Caco-2 (cell line): ENCODE measurements around the gene RUNX2. TPM values are rescaled to one million over a fixed set of nuclear protein-coding genes. Genes with fewer than 3 reads are reported as not detected.

Experiments used
- BruUV-seq: library from RNA; stranded (reverse); fragments of 400-500 nt; replicated peaks from 2 replicates; lab custom pipeline; 2021; lab: Mats Ljungman, UMichigan
- CTCF ChIA-PET: fragments of 300-600 bp; sonication (Branson Sonifier 250); formaldehyde crosslinking; loops from one replicate; lab custom pipeline; 2022; ENCODE audit warnings: antibody characterized with exemption; lab: Charles Lee
- POLR2A ChIA-PET: fragments of 300-600 bp; sonication (Branson Sonifier 250); formaldehyde crosslinking; loops from one replicate; lab custom pipeline; 2022; ENCODE audit warnings: antibody characterized with exemption; lab: Charles Lee
- DNase-seq, 2 experiments: peaks; one replicate each; pipeline versions ENCODE4 v3.0.0 to v3.0.0-alpha.2; 2020 to 2022
- H3K27me3 ChIP-seq: replicated peaks from 2 replicates; pipeline ENCODE4 v1.6.0; 2011; ENCODE audit warnings: low read length; ENCODE audit not compliant: control insufficient read depth, insufficient read depth
- H3K36me3 ChIP-seq: 2 replicates; pipeline ENCODE4 v1.5.1; 2011; ENCODE audit warnings: low read length; ENCODE audit not compliant: control insufficient read depth, insufficient read depth
- H3K4me1 ChIP-seq: fragments of 250-450 bp; sonication (Bioruptor Pico); 2 replicates; pipeline ENCODE4 v1.5.1; 2020; ENCODE audit warnings: mild to moderate bottlenecking
- H3K4me3 ChIP-seq: 2 replicates; pipeline ENCODE4 v1.5.1; 2011; ENCODE audit warnings: low read depth, mild to moderate bottlenecking, control low read depth, low read length
- H3K9me3 ChIP-seq: fragments of 250-450 bp; sonication (Bioruptor Pico); 2 replicates; pipeline ENCODE4 v1.5.1; 2020; ENCODE audit warnings: mild to moderate bottlenecking, moderate library complexity
- H3K27ac Mint-ChIP-seq: one replicate; pipeline ENCODE4 v1.8.0; 2022; ENCODE audit warnings: mixed read lengths; ENCODE audit not compliant: unreplicated experiment
- H3K27me3 Mint-ChIP-seq: one replicate; pipeline ENCODE4 v1.8.0; 2022; ENCODE audit warnings: mixed read lengths; ENCODE audit not compliant: insufficient read depth, unreplicated experiment
- H3K36me3 Mint-ChIP-seq: one replicate; pipeline ENCODE4 v1.8.0; 2022; ENCODE audit warnings: mild to moderate bottlenecking, mixed read lengths; ENCODE audit not compliant: insufficient read depth, unreplicated experiment
- H3K4me1 Mint-ChIP-seq: one replicate; pipeline ENCODE4 v1.8.0; 2022; ENCODE audit warnings: low read depth, mixed read lengths; ENCODE audit not compliant: unreplicated experiment
- H3K4me3 Mint-ChIP-seq: one replicate; pipeline ENCODE4 v1.8.0; 2022; ENCODE audit warnings: mild to moderate bottlenecking, moderate library complexity, mixed read lengths; ENCODE audit not compliant: unreplicated experiment
- H3K9me3 Mint-ChIP-seq: one replicate; pipeline ENCODE4 v1.8.0; 2022; ENCODE audit warnings: mixed read lengths; ENCODE audit not compliant: unreplicated experiment
- intact Hi-C: fragments of 100-400 bp; cut with micrococcal nuclease; formaldehyde crosslinking; loops from one replicate; pipeline ENCODE4 v1.10.0; 2022; ENCODE audit not compliant: unreplicated experiment
- total RNA-seq: library from RNA; stranded (reverse); gene quantifications from 2 replicates; pipeline ENCODE4 v1.2.3, GENCODE V29; 2022
- TF ChIP-seq, protein P1 (sequence below), 2 experiments: fragments of 200-600 bp in 1 of 2; IDR thresholded peaks; 1 replicate in 1 of 2; 2 replicates in 1 of 2; pipeline versions ENCODE4 v1.5.1 to v1.8.0; 2011 to 2022; ENCODE audit warnings: antibody characterized with exemption in 1 of 2, control low read depth in 1 of 2, inconsistent platforms in 1 of 2, low read depth in 1 of 2, low read length in 1 of 2, mild to moderate bottlenecking in 1 of 2, moderate library complexity in 1 of 2; ENCODE audit not compliant: insufficient read depth in 1 of 2, severe bottlenecking in 1 of 2, unreplicated experiment in 1 of 2

The RUNX2 gene
- total RNA-seq, 1 experiment from 2014 or later: not detected

DNA sequence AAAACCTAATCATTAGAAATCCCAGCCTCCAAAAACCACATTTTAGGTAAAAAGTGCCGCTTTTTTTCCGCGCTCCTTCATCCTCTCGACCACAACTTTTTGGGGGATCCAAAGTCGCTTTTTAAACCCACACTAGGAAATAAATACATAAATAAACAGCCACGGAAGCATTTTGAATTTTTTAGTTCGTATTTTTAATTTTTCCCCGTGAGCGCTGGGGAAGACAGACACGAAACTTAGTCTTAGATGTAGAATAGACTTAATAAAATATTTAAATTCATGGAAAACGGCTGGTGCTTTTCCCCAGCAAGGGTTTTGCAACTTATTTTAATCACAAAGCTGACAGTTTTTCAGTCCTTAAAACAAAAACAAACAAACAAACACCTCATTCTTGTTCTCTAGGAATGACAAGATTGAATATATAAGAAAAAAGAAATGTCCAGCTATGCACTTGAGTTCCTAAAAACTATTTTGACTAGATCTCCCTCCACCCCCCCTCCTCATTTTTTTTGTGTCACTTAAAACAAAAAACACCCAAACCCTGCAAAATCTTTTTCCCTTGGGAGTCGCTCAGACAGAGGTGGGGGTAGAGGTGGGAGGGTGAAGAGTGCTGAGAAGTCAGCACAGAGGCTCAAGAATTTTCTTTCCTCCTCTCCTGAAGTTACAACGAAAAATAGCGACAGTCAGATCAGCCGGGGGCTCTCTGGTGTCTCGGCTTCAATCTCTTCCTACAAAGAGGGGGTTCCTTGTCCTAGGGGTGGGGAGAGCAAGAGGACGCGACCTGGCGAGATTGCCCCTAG, 93.0 kb downstream of the RUNX2 start:
- Histone ChIP-seq H3K4me1 (peaks cover 7% of the 10 kb centered on the region; the same call in 1 of the 2 replicates), H3K9me3 (no peaks in the 10 kb centered on the region), H3K36me3 (no peaks in the 10 kb centered on the region), H3K27me3 (peaks cover 13% of the 10 kb centered on the region), H3K4me3 (peak overlapping the region; percentile 38)
- intact Hi-C loops: no loop called here
- TF ChIP-seq, protein P1, sequence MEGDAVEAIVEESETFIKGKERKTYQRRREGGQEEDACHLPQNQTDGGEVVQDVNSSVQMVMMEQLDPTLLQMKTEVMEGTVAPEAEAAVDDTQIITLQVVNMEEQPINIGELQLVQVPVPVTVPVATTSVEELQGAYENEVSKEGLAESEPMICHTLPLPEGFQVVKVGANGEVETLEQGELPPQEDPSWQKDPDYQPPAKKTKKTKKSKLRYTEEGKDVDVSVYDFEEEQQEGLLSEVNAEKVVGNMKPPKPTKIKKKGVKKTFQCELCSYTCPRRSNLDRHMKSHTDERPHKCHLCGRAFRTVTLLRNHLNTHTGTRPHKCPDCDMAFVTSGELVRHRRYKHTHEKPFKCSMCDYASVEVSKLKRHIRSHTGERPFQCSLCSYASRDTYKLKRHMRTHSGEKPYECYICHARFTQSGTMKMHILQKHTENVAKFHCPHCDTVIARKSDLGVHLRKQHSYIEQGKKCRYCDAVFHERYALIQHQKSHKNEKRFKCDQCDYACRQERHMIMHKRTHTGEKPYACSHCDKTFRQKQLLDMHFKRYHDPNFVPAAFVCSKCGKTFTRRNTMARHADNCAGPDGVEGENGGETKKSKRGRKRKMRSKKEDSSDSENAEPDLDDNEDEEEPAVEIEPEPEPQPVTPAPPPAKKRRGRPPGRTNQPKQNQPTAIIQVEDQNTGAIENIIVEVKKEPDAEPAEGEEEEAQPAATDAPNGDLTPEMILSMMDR (IDR thresholded peaks at IDR 0.05; ENCODE audit: insufficient read depth in 1 of 2, low read depth in 1 of 2, low read length in 1 of 2, severe bottlenecking in 1 of 2, unreplicated experiment in 1 of 2): no peak
- H3K27ac Mint-ChIP-seq: no peak overlapping the region
- CTCF ChIA-PET: no interaction called here
- peaks cover 33% of the 10 kb centered on the region for H3K27me3 Mint-ChIP-seq
- DNase-seq: no peak
- H3K9me3 Mint-ChIP-seq: no peaks in the 10 kb centered on the region
- no peaks in the 10 kb centered on the region for H3K4me1 Mint-ChIP-seq
- BruUV-seq: no TSS peak
- no peaks in the 10 kb centered on the region for H3K36me3 Mint-ChIP-seq
- POLR2A ChIA-PET: no interaction called here
- peak overlapping the region; percentile 84 for H3K4me3 Mint-ChIP-seq

DNA sequence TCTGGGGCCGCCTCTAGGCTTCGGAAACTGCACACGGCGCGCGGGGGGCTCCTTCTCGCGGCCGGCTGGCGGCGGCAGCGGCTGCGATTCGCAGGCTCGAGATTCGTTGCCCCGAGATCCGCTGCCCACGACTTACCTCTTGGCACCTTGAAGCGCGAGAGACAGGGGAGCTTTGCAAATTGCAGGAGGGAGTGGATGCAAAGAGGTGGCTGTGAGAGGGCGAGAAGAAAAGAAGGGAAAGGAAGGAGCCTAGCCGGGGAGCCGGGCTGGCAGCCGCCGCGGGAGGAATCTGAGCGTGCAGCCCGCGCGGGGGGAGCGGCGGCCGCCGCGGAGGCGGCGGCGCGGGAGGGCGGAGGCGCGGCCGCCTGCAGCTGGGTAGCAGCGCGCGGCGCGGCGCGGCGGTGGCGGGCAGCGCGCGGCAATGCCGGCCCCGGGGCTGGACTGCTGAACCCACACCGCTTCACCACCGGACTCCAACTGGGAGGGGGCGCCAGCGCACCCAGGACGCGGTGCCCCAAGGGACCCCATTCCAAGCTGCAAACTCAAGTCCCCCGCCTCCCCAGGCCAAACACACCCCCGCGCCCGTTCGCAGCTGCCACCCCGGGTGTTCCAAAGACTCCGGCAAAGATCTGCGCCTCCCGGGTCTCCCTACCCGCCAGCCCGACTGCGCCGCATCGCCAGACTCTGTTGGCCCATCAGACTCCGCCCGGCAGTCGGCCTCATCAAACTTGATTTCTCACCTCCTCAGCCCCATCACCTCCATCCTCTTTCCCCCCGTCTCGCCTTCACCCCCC, 93.8 kb downstream of the RUNX2 start:
- Mint-ChIP-seq H3K27ac (no peak overlapping the region), H3K36me3 (no peaks in the 10 kb centered on the region), H3K9me3 (no peaks in the 10 kb centered on the region), H3K27me3 (peaks cover 33% of the 10 kb centered on the region), H3K4me3 (peak overlapping the region; percentile 84), H3K4me1 (no peaks in the 10 kb centered on the region)
- no TSS peak for BruUV-seq
- peak; percentile 35 to 40 for DNase-seq
- H3K4me1 ChIP-seq: peaks cover 7% of the 10 kb centered on the region; the same call in 1 of the 2 replicates
- ChIA-PET CTCF (no interaction called here), POLR2A (no interaction called here)
- intact Hi-C loops: loop anchor here (2.0 kb wide), 1 partner anchor 293 kb away; no protein-coding TSS in a partner anchor
- TF ChIP-seq, protein P1 (IDR thresholded peaks at IDR 0.05; ENCODE audit: insufficient read depth in 1 of 2, low read depth in 1 of 2, low read length in 1 of 2, severe bottlenecking in 1 of 2, unreplicated experiment in 1 of 2): no peak
- peaks cover 13% of the 10 kb centered on the region for H3K27me3 ChIP-seq
- H3K9me3 ChIP-seq: no peaks in the 10 kb centered on the region
- H3K36me3 ChIP-seq: no peaks in the 10 kb centered on the region
- H3K4me3 ChIP-seq: peak overlapping the region; percentile 46

DNA sequence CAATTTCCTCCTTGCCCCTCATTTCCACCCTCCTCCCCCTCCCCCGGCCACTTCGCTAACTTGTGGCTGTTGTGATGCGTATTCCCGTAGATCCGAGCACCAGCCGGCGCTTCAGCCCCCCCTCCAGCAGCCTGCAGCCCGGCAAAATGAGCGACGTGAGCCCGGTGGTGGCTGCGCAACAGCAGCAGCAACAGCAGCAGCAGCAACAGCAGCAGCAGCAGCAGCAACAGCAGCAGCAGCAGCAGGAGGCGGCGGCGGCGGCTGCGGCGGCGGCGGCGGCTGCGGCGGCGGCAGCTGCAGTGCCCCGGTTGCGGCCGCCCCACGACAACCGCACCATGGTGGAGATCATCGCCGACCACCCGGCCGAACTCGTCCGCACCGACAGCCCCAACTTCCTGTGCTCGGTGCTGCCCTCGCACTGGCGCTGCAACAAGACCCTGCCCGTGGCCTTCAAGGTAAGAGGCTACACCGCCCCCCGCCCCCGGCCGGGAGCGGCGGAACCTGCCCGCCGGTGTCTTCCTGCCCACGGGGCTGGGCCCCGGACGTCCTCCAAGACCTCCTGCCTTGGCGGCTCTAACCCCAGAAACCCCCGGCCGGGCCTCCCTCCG, 94.5 kb downstream of the RUNX2 start:
- Mint-ChIP-seq H3K27ac (no peak overlapping the region), H3K27me3 (peaks cover 33% of the 10 kb centered on the region), H3K9me3 (no peaks in the 10 kb centered on the region), H3K4me3 (peak overlapping the region; percentile 84), H3K4me1 (no peaks in the 10 kb centered on the region), H3K36me3 (no peaks in the 10 kb centered on the region)
- ChIA-PET CTCF (no interaction called here), POLR2A (no interaction called here)
- TF ChIP-seq, protein P1 (IDR thresholded peaks at IDR 0.05; ENCODE audit: insufficient read depth in 1 of 2, low read depth in 1 of 2, low read length in 1 of 2, severe bottlenecking in 1 of 2, unreplicated experiment in 1 of 2): no peak
- peaks cover 7% of the 10 kb centered on the region; the same call in 1 of the 2 replicates for H3K4me1 ChIP-seq
- H3K27me3 ChIP-seq: peaks cover 13% of the 10 kb centered on the region
- no TSS peak for BruUV-seq
- DNase-seq: peak in 1 of 2 experiments; percentile 20
- no peaks in the 10 kb centered on the region for H3K9me3 ChIP-seq
- H3K36me3 ChIP-seq: no peaks in the 10 kb centered on the region
- H3K4me3 ChIP-seq: peak overlapping the region; percentile 46
- intact Hi-C loops: loop anchor here (2.0 kb wide), 1 partner anchor 292 kb away; no protein-coding TSS in a partner anchor
